ENCODE results near the gene PGP.

PGP gene

DNA sequence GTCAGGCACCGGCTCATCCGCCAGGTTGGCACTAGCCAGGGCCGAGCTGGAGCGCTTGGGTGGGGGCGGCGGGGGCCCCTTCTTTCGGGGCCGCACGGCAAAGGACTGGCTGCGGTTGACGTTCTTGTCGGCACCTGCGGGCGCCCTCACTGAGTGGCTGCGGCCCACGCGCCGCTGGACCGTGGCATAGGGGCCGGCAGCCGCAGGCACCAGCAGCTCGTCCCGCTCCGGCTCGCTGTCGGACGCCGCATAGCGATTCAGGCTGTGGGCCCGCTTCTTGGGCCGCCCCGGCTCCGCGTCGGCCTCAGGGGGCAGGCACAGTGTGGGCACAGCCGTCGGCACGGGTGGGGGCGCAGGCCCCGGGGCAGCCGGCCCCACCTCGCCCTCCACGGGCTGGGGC lies 34.2 kb downstream of the PGP start:
- no peak for DNase-seq (ENCODE audit: low read depth)

DNA sequence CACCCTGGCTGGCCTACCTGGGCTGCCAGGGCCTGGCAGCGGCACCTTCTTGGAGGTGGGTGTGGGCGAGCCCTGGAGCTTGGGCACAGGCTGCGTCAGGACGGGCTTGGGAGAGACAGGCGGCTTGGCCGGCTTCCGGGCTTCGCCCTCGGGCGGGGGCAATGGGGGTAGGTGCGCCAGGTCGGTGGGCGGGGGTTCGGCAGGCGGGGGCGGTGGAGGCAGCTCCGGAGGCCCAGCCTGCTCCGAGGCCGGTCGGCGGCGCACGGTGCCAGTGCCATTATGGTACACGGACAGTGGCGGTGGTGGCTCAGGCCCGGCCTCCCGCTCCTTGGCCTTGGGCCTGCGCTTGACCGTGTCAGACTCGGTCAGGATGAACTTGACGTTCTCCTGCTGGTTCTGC lies 35.1 kb downstream of the PGP start:
- DNase-seq (ENCODE audit: low read depth) = no peak

DNA sequence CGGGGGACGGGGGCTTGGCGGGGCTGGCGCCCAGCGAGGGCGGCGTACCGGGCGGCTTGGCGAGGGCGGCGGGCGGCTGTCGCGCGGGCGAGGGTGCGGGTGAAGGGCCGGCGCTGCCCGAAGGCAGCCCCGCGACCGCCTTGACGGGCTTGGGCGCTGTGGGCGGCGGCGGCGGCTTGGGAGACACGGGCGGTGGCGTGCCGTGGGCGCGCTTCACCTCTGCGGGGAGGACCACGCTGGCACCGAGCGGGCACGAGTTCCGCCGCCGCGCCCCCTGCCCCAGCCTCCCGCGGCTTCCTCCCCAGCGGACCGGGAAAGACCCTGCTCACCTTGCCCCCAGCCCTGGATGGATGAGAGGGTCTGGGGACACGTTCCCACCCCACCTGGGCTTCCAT lies 35.5 kb downstream of the PGP start:
- no peak for DNase-seq (ENCODE audit: low read depth)

DNA sequence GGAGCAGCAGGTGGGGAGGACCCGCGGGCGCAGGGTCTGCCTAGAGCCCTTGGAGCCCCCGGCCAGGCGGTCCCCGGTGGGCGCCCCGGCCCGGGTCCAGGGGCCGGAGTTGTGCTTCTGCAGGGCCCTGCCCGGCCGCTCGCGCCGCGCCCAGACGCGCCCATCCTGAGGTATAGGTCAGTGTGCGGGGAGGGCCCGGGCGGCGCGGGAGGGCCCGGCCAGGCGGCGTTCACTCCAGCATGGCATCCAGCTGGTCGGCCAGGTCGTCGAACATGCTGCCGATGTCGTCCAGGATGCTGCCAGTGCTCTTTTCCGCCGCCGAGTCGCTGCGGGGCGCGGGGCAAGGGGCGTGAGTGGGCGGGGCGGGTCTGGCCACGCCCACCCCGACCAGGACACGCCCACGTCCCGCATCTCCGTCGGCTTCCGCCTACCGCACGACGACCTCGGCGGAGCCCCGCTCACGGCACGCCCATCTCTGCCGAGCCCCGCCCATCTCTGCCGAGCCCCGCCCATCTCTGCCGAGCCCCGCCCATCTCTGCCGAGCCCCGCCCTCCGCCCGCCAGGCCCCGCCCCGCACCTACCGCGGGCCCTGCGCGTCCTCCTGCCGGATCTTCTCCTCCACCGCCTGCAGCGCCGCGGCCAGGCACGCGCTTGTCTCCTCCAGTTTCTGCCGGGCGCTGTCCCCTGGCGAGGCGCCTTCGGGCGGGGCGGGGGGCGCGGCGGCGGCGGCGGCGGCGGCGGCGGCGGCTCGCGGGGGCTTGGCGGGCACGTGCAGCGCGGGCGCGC lies 36.1 kb downstream of the PGP start:
- peak; percentile 31 for DNase-seq (ENCODE audit: low read depth)

DNA sequence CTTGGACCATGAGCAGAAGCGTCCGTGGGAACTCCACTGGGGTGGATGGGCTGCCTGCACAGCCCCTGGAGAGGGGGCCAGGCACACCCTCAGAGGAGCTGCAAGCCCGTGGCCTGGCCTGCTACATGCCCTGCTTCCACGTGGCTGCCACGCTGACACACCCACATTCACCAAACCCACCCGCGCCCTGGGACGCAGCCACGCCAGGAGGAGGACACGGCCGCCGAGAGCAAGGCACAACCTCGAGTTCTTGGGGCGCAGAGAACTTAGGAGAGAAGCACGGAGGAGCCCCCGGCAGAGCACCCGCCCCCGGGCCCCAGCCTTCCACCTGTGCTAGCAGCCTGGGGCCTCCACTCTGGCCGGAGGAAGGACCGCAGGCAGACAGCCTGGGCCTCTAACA lies 37.1 kb downstream of the PGP start:
- DNase-seq (ENCODE audit: low read depth) = no peak

DNA sequence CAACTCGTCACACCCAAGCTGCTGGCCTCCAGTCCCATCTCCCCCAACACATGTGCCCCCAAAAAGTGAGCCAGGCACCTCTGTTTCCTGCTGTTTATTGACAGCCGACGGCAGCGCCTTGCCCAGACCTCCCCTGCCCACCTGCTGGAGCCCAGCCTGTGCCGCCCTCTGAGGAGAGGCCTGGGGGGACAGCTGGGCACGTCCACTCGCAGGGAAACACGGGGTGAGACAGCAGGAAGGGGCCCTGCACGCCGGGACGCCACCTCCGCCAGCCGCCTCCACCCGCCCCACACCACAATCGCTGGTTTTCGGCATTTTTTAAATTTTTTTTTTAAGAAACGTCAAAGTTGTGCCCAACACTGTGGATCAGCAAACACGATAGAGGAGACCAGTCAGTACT lies 37.5 kb downstream of the PGP start:
- DNase-seq (ENCODE audit: low read depth) = no peak

DNA sequence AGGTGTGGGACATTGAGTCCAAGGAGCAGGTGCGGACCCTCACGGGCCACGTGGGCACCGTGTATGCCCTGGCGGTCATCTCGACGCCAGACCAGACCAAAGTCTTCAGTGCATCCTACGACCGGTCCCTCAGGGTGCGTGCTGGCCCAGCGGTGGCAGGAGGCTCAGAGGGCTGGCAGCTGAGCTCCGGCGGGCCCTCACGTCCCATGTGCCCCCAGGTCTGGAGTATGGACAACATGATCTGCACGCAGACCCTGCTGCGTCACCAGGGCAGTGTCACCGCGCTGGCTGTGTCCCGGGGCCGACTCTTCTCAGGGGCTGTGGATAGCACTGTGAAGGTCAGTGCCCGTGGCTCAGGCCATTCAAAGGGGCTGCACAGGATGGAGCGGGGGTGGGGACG lies 38.6 kb downstream of the PGP start:
- no peak for DNase-seq (ENCODE audit: low read depth)

DNA sequence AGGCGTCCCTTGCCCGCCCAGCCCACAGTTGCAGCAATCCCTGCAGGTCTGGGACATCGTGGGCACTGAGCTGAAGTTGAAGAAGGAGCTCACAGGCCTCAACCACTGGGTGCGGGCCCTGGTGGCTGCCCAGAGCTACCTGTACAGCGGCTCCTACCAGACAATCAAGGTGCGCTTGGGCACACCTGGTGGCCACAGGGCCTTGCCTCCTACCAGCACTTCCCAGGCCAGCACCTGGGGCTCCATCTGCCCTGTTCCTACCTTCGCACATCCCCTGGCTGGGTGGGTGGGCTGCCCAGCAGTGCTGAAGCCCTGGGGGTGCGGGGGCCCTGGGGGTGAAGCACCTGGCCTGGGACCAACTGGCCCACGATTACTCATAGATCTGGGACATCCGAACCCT lies 39.2 kb downstream of the PGP start:
- DNase-seq (ENCODE audit: low read depth) = no peak

DNA sequence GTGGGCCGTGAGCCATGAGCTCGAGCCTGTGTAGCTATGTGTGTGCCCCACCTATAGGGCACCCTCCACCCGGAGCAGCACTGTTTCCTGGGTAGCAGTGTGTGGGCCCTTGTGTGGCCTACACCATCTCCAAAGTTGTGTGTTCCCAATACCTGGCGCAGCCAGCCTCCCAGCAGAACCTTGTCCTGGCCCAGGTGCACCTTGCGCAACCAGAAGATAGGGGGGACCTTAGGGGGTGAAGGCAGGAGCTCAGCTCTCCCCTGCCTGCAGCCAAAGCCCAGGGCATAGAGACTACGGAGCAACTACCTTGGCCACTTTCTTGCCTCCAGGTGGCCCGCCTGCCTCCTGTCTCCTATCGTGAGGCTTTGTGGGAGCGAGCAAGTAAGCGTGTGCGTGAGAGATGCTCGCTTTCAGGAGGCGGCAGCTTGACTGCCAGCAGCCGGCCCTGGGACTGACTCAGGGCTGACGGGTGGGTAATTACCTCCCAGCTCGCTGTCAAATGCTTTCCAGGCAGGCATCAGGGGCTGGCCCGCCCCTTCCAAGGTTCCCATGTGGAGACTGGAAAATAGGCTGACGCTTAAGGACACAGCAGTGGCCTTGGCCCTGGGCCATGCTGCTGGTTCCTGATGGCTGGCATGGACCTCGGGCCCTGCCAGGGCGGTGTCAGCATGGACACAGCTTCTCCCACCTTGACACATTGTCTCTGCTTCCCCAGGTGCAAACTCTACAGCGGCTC lies 40.1 kb downstream of the PGP start:
- no peak for DNase-seq (ENCODE audit: low read depth)

DNA sequence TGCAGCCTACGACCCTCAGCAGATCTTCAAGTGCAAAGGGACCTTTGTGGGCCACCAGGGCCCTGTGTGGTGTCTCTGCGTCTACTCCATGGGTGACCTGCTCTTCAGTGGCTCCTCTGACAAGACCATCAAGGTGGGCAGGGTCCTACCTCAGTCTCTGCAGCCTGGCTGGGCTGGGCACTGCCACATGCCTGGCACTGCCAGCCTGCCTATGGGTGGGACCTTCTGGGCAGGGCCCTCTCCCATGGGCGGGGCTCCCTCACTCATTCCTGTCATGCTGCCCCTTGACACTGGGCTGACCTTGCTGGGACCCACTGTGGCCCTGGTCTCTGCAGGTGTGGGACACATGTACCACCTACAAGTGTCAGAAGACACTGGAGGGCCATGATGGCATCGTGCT lies 40.7 kb downstream of the PGP start:
- no peak for DNase-seq (ENCODE audit: low read depth)

DNA sequence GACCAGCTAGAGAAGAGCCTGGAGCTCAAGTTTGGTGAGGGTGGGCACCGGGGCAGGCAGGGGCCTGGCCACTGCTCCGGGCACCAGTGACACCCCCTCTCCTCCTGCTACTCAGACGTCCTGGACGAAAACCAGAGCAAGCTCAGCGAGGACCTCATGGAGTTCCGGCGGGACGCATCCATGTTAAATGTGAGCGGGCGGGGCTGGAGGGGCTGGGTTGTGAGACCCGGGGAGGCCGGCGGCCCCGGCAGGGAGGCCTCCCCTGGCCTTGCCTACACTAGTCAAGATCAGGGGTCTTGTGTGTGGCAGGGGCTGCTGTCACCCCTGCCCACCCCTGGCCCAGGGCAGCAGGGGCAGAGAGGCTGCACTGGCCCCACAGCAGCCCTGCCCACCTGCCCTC lies 41.3 kb downstream of the PGP start:
- no peak for DNase-seq (ENCODE audit: low read depth)

DNA sequence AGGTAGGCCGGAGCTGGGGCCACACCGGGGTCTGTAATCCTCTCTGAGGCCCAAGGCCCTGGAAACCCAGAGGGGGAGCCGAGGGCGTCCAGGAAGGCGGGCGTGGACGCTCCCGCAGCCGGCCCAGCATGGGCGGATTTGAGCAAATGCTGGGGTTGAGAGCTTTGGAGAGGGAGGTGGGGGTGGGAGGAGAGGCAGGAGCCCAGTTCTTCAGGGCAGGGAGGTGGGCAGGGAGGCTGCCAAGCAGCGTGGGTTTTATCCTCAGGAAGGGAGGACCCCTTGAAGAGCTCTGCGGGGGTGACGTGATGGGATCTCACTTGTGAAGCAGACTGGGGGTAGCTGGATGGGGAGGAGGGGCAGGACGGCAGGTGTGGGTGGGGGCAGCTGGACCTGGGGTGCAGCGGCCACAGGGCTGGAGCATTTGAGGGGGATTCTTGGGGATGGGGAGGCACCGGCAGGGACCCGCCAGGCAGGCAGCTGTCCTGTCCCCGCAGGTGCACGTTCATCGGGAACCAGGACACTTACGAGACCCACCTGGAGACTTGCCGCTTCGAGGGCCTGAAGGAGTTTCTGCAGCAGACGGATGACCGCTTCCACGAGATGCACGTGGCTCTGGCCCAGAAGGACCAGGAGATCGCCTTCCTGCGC lies 41.8 kb downstream of the PGP start:
- DNase-seq (ENCODE audit: low read depth) = no peak

DNA sequence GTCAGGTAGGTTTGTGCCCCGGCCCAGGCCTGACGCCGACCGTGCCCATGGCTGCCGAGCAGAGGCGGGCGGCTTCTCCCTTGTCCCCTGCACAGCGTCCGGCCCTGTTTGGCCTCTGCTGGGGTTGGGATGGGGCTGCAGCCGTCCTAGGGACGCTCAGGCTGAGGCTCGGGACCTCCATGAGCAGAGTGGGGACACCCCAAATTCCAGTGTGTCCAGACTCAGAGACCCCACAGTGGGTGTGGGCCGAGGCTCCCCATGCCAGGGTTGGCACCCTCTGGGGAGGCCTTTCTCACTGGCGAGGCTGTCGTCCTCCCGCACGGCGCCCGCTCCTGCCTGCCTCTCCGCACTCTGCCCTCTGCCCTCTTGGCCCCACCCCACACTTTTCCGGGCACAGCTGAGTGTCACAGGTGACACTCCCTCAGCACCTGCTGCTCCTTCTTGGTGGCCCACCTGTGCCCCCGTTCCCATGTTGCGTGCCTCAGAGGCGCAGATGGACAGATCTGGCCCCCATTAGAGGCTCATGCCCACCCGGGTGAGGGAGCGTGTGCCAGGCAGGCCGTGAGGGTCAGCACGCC lies 43.0 kb downstream of the PGP start:
- no peak for DNase-seq (ENCODE audit: low read depth)

DNA sequence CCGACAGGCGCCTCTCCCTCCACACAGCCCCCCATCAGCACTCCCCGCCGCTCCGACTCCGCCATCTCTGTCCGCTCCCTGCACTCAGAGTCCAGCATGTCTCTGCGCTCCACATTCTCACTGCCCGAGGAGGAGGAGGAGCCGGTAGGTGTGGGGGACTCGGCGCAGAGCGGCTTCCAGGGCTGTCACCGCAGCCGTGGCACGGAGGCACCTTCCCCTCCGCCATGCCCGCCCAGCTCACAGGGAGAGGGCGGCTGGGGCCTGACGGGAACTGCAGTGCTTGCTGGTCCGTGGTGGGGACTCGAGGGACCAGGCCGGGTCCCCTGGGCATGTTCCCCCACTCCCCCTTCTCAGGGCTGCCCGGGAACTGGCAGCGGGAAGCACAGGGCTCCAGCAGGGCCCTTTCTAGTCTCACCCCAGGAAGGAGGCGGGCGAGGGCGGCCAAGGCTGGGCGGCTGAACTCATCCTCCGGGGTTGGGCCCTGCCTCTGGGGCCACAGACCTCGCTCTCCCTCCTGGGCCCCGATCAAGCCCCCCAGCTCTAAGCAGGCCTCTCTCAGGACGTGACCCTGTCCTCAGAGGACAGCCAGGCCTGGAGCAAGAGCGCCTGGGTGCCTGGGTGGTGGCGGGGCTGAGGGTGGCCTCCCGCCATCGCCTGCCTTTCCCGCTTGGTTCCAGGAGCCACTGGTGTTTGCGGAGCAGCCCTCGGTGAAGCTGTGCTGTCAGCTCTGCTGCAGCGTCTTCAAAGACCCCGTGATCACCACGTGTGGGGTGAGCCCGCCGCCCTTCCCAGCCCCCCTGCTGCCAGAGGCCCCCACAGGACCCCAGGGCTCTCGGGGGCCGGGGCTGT lies 43.8 kb downstream of the PGP start:
- no peak for DNase-seq (ENCODE audit: low read depth)

DNA sequence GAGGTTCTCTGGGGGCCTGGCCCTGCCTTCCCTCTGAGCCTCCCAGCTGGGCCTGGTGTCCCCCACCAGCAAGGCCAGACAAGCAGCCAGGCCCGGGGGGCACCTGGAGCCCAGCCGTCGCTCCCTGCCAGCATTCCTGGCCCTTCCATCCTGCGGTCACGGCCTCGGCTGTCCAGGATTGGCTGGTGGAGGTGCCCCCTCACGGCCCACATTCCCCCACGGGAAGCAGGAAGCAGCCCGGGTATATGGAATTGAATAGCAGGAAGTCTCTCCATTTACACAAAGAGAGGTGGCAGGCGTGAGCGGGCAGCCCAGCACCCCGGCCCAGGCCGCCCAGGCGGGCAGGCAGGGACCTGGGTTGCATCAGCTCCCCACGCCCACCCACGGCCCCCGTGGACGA lies 44.6 kb downstream of the PGP start:
- DNase-seq (ENCODE audit: low read depth) = no peak

DNA sequence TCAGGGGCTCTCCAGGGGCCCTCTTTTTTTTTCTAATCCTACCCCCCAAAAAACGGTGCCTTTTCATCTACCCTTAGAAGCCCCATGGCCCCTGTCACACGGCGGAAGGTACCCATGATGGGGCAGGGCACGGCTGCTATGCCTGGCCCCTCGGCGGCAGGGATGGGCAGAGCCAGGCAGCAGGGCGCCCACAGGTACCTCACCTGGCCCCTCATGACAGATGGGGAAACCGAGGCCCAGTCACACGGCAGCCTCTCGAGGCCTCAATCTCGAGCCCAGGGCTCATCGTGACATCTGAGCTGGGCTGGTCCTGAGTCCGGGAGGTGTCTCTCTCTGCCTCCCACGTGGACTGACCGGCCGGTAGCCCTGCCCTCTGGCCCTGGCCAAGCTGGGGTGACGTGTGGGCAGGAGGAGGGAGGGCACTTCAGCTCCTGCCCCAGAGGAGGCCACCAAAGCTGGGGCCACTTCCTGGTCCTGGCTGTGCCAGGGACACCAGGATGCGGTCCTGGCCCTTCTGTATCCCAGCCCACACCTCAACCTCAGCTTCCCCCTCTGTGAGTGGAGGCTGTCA lies 47.5 kb downstream of the PGP start:
- no peak for DNase-seq (ENCODE audit: low read depth)

DNA sequence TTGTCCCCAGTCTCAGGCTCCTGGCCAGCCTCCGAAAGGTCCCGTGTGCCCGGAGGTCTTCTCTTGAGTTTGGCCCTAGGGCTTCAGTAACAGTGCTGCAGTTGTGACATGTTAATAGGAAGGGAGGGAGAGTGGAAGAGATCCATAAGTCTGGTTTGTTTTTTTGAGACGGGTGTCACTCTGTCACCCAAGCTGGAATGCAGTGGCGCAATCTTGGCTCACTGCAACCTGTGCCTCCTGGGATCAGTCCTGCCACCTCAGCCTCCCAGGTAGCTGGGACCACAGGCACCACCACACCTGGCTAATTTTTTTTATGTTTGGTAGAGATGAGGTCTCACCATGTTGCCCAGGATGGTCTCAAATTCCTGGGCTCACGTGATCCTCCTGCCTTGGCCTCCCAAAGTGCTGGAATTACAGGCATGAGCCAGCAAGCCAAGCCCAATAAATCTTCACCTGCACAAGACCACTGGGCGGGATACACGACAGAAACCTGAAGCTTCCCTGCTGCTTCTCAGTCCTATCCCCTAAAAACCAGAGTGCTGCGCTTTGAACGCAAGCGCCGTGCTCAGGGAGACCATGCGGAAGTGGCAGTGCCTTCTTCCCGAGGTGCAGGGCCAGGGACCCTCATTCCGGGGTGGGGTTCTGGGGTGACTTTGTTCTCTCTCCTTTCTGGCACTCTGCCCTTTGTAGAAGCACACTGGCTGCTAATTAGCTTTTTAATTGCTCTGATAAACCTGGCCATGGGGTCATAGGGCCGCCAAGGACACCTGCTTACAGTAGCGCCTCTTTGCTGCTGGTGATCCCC lies 48.2 kb downstream of the PGP start:
- no peak for DNase-seq (ENCODE audit: low read depth)

DNA sequence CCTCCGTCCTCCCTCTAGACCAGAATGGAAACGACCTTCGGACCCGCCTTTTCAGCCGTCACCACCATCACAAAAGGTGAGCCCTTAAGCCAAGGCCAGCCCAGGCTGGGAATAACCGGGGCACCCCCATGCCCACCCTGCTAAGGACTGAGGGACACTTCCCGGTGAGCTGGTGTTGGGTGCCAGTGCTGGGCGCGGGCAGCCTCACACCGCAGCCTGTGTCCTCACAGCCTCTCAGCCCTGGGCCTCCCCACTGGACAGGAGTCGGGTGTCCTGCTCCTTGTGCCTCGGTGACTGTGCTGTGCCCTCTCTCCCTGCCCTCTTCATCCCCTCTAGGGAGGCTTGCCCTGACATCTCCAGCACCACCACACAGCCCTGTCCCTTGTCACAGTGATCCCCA lies 48.8 kb downstream of the PGP start:
- no peak for DNase-seq (ENCODE audit: low read depth)

DNA sequence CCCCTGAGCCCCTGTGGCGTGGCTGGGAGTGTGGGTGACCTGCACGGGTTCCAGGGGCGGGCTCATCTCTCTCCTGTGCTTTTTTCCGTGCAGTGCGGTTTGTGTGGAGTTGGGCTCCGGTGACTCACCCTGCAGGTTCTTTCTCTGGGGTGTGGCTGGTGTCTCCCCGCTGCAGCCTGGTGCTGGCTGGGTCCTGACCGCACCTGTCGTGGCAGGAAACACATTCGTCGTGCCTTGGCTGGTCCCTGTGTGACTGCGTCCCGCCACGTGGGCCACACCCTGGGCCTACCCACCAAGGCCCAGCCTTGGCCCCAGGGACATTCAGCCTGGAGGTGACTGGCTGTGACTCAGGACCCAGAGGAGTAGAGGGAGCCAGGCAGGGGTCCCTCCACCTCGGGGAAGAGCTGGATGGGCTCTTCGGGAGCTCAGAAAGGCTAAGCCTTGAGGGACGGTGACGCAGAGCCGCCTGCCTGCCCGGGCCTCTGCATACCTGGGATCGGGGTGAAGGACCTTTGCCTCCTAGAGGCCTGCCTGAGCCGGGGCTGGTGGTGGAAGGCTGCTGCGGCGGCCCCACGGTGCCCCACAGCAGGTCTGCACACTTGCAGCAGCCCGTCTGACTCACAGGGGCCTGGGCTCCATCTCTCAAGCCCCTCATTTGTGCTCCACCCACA lies 51.3 kb downstream of the PGP start:
- no peak for DNase-seq (ENCODE audit: low read depth)

DNA sequence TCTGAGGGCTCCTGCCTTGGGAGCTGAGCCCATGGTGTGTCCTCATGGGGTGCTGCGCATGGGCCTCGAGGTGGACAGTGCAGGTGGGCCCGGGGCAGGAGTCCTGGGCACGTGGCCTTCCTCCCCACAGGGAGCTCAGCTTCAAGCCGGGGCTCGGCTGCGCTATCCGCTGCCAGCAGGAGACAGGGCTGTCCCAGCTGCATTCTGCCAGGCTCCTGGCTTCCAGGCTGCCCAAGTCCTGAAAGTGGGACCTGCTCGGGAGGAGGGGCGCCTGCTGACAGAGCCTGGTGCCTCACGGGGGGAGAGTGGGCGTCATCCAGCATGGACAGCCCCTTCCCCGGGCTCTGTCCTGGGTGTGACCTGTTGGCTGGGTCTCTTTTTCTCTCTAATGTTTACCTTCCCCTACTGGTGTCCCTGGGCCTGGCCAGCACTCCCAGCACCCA lies 51.9 kb downstream of the PGP start:
- DNase-seq (ENCODE audit: low read depth) = no peak

Data from stimulated activated CD8-positive, alpha-beta memory T cell treated with anti-CD3 and anti-CD28 coated beads, Interleukin-15, amount 100 ng/mL, for 24 hours (primary cell).